GM19372 (cell line): ENCODE measurements around the gene VSTM4.

ENCODE experiments used
- ATAC-seq: cut with Tn5 transposase; IDR thresholded peaks from one replicate; pipeline ENCODE4 v1.9.1; 2021; ENCODE audit warnings: mild to moderate bottlenecking, low read depth, moderate library complexity; ENCODE audit not compliant: unreplicated experiment

Gene VSTM4

DNA sequence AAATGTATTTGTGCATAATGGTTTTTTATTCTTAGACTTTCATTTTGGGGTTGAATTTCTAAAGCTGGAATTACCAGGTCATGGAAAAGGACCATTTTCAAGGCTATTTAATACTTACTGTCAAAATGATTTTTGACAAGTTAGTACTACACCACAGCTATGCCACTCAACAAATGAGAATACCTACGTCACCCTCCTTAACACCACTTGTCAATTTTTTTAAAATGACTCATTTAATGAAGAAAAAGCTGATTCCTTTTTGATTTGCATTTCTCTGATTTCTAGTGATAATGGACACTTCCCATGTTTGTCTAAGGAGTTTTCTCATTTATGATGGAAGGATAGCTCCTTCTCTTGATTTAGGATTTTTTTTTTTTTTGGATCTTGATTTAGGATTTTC is 63.3 kb downstream of the VSTM4 start:
- ATAC-seq: no peak

DNA sequence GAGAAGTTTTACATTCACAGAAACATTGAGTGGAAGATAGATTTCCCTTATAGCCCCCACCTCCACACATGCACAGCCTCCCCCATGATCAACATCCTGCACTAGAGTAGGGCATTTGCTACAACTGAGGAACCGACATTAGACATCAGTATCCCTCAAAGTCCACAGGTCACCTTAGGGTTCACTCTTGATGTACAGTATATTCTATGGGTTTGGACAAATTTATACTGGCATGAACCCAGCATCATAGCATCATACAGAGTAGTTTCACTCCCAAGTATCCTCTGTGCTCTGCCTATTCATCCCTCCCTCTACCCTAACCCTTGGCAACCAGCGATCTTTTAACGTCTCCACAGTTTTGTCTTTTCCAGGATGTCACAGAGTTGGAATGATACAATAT is 64.4 kb downstream of the VSTM4 start:
- ATAC-seq: no peak

DNA sequence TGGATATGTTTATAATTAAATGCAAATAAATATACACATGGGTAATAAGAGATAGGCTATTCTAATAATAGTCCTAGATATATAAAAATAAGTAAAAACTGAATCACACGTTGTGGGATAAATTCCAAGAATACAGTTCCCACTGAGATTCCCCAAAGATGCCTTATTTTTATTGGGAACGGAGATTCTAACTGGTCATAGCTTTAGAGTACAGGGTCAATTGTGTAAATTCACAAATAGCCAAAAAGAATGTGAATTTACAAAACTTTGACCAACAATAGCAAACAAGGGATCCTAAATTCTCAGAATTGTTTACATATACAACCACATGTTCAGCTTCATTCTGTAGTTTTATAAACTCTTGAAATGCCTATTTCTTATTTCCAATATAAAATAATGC is 65.0 kb downstream of the VSTM4 start:
- ATAC-seq: no peak

DNA sequence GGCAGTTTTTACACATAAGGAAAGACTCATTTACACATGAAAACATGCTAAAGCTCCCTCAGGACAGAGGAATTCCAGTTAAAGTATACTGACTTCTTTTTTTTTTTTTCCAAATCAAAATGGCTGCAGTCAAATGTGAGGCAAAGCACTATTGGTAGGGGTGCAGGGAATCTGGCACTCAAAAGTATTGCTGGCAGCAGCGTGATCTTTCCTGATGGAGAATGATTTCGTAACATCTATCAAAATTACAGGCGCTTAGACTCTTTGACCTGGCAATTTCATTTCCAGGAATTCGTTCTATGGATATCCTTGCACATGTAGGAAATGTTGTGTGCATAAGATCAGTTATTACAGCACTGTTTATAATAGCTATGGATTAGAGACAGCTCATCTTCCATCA is 65.7 kb downstream of the VSTM4 start:
- no peak for ATAC-seq

DNA sequence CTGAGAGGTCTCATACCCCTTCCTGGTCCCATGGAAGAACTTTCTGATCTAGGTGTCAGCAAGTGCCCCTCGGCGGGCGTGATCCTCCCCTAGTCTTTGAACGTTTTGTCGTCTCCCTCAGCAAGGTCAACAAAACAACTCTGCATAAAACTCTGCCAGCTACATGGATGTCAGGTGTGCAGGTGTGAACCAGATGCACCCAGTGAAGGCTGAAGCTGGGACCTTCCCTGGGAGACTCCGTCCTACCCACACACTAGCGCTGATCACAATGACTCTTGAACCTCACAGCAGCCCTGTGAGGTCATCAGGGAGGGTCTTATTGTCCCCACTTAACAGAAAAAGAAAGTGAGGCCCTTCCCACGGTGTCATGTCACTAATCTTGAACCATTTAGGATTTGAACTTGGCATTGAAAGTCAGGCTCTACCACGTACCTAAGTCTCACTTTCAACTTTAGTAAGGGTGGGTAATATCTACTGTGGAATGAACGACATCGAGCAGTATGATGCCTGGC is 68.1 kb downstream of the VSTM4 start:
- no peak for ATAC-seq

DNA sequence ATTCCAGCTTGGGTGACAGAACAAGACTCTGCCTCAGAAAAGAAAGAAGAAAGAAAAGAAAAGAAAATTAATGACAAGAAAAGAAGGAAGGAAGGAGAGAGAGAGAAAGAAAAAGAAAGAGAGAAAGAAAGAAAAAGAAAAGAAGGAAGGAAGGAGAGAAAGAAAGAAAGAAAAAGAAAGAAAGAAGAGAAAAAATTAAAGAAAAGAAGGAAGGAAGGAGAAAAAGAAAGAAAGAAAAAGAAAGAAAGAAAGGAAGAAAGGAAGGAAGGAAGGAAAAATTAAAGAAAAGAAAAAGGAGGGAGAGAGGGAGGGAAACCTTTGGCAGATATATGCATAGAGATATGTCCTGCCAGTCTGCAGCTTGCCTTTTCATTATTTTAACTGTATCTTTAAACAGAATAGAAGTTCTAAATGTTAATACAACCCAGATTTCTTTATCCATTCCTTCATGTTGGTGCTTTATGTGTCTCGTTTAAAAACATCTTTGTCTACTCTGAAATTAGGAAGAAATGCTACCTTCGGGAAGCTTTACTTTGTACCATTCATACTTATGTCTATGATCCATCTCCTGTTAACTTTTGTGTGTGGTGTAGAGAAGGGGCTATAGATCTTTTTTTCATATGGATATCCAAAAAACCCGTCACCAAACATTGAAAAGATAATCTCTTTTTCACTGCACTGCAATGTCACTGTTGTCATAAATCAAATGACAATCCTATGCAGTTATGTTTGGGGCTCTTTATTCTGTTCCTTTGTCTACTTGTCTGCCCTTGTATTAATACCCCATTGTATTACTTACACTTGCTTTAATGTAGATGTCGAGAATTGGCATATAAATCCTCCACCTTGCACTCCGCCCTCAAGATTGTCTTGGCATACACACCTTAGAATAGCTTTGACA is 70.8 kb downstream of the VSTM4 start:
- no peak for ATAC-seq

DNA sequence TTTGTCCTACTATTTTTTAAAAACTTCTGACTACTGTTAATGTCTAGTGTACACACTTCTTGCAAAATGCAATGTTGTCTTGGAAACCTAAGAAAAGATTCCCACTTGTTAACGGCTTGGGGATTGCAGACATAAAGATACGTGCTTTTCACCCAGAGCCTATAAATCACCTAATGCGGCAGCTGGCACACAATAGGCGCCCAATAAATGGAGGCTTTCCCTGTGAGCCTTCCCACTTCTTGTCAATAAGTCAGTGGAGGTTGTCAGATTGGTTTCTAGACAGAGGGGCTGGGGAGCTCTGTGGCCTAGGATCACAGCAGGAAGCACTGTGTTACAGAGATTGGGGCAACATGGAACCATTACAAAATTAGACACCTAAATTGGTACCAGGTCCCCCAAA is 74.7 kb downstream of the VSTM4 start:
- no peak for ATAC-seq

DNA sequence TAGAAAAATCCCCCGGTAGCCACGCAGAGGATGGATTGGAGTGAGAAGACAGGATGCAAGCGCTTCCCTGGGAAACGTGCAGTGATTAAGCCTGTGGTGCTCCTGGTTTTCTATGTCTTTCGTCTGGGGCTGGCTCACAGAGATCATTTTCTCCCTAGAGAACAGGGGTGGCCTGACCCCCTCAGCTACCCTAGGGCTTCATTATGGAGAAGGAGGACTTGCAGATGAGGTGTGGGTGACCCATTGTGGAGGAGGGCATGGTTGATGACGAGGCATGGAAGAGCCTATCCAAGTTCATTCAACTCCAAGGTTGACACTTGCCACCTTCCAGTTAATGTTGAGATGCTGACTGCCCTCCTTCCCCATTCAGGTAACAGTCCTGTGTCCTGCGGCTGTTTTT is 75.9 kb downstream of the VSTM4 start:
- ATAC-seq: no peak

DNA sequence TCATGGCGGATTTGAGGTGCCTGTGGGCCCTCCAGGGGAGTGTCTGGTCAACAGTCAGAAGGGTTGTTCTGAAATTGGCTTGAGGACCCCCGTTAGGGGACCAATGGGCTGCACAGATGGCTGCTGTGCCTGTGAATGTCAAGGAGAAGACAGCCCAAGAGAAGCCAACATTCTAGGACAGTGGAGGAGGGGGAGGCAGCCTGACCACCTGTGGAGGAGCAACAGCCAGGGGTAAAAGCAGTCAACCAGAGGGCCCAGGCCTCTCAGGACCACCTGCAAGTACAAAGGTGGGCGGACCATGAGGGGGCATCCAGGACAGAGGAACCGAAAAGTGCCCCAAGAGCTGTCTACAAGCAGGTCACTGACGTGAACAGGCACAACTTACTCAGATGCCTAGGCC is 76.6 kb downstream of the VSTM4 start:
- ATAC-seq: no peak

DNA sequence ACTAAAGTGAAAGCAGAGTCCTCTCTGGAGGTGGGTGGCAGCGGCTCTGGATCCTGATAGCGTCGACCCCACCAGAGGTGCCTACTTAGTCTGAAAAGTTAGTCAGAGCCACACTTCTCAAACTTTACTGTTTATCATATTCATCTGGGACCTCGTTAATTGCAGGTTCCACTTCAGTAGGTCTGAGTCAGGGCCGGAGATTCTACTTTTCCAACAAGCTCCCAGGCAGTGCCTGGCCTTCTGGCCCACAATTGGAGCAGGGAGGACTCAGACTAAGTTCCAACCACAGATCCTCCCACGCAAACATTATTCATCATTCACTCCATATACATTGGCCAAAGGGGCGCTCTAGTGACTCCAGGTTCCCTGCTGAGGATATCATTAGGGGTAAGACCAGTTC is 78.1 kb downstream of the VSTM4 start:
- no peak for ATAC-seq

DNA sequence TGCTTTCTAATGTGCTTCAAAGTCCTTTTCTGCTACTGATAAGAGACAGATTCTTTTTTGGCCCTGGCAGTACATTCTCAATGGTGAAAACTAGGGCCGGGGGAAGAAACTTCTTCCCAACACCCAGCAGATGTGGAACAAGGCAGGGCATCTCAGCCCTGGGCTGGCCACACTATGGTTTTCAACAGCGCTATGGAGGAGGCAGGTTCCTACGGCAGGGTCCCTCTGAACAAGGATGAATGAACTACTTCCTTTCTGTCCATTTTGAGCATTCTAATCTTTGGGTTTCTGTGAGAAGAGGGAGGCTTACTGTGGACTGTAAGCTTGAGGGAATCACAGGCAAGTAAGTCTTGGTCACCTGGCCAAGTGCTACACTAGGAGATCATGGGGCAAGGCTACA is 78.7 kb downstream of the VSTM4 start:
- no peak for ATAC-seq

DNA sequence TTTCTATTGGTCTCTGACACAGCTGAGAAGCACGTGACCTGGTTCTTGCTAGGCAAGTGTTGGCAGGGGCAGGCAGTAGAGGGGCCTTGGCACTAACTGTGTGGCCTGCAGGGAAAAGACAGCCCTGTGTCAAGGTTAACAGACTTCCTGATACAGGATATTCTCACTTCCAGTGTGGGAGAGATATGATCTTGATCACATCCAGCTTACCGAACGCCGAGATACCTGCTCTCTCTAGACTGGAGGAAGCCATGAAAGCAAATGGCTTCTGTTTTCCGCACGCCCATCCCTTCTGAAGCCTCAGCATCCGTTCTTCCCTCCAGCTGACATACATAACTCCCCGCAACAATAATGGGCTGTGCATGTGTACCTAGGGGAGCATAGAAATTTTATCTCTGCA is 79.4 kb downstream of the VSTM4 start:
- ATAC-seq: no peak

DNA sequence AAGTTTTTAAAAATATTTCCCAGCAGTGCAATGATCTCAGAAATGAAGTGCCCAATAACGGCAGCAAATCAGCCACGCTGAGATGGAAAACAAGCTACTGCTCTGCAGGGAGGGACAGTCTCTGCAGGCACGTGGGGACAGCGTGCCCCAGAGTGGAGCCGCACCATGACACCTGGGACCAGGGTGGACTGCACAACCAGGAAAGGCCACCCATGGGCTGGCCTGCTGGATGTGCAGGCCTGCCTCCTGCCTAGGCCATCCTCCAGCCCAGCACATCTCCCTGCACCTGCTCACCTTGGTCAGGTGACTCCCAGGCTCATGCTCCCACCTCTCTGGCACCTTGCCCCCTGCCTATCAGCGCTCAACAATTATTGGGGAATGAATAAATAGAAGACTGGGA is 80.4 kb downstream of the VSTM4 start:
- ATAC-seq: no peak

DNA sequence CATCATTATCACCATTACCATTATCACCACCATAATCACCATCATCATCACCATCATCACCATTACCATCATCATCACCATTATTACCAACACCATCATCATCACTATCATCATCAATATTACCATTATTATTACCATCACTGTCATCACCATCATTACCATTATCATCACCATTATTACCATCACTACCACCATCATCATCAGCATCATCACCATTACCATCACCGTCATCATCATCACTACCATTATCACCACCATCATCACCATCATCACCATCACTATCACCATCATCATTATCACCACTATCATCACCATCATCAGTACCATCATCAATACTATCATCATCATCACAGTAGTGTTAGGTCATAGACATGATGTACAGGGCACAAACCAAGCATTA is 81.4 kb downstream of the VSTM4 start:
- ATAC-seq: no peak

DNA sequence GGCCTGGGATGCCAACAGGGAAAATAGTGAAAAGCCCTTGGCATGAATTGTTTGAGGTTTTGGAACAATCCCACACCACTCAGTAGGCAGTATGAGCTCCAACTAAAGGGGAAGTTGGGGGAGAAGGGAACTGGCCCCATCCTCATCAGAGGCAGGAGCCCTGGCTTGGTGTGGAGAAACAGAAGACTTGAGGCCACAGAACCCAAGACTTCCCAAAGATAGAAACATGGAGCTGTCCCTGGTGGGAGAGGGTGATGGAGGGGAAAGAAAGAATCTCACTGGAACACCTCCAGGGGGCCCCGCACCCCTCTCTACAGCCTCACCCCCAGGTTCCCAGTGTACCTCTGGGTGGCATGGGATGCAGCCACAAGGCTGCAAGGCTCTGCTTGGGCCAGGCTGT is 85.7 kb downstream of the VSTM4 start:
- no peak for ATAC-seq

DNA sequence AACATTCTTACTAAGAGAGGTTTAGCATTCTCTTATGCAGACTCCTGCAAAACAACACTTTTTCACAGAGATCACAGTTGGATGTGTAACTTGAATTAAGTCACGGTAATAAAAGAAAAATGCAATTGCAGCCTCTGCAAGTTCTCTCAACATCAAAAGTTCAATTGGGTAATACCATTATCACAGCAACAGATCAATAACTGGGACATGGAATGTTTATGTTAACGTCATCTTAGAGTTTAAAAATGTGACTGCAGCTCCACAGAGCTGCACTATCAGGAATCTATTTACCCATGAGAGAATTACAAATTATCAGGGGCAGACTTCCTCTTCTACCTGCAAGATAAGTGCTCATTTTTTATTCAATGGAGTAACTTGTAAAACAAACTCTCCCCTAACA is 86.7 kb downstream of the VSTM4 start:
- ATAC-seq: no peak

DNA sequence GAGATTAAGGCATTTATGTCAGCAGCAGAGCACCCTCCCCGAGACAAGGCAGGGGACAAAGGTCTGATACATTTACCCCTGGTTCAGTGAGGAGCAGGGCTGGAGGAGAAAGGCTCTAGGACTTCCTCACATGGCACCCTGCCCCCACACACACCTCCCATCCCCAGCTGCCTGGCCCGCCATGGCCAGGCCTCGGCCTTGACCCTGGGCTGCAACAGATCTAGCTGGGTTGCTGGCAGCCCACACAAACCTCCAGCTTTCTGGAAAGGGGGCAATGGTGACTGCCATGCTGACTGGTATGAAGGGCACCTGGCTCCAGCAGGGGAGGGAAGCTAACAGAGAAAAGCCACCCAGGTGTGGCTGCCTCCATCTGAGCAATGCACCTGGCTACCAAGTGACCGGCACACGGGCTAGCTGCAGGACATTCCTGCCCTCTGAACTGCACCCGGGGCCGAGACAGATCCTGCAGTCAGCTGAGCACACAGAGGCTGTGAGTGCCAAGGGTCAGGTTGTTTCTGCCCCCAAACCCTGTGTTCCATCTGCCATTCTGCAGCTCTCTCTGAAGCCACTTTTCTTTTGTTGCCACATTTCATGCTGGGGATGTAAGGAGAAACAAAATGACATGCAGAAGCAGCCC is 89.9 kb downstream of the VSTM4 start:
- no peak for ATAC-seq

DNA sequence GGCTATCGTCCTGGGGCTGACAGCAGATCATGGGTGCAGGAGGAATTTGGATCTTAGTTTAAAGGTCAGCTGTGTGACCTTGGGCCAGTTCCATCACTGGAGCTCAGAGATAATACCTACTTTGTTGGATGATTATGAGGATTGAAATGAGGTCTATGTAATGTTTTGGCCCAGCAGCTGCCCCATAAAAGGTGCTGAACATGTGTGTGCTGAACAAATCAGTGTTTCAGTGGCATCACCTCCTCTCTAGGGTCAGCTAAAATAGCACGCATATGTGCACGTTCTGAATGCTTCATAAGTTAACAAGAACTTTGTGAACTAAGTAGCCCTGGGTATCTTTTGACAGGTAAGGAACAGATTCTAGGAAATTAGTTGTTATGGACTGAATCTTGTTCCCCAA is 90.8 kb downstream of the VSTM4 start:
- no peak for ATAC-seq

DNA sequence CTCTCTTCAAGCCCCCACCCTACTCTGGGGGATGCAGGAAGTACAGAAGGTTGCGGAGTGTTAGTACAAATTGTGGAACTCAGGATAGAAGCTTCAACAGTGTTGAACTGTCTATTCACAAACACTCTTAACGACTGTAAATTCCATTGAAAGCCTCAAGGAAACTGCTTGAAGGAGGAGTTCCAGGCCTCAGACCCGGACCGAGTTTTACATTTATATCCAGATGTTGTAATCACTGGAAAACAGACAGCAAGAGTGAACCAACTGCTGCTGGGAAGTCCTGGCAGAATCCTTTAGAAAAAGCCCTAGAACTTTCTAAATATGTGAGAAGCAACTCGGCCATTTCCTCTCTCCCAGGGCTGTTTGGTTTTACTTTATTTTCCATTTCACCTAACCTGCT is 91.6 kb downstream of the VSTM4 start:
- ATAC-seq: no peak

DNA sequence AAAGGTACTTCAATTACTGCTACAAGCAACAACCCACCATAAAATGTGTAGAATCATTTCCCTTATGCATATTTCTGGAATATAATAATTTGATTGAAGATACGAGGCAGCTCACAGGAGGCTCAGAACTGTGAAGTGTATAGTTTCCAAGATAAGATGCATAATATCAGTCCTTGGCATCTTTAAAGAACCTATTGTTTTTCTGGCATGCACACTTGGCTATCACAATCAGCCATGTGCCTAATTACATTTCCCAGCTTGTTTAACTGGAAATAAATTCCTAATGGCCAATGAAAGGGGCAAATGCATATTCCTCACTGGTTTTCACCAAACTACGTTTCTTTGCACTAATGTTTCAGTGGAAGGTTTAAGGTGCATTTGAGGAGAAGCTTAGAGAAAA is 92.3 kb downstream of the VSTM4 start:
- ATAC-seq: no peak

DNA sequence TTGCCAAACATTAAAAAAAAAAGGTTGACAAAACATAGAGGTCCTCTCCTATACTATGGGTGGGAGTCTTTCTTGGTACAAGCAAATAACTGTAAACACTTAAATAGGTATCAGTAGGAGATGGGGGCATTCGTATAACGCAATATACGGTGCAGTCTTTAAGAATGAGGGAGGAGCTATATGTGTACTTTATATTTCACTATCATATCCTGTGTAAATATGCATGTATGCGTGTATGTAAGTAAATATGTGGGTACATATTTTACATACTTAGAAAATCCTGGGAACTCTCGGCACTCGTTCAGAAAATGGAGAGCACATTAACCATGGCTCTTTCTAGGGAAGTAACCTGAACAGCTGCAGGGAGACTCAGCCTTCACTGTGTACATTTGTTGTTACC is 93.6 kb downstream of the VSTM4 start:
- ATAC-seq: no peak

DNA sequence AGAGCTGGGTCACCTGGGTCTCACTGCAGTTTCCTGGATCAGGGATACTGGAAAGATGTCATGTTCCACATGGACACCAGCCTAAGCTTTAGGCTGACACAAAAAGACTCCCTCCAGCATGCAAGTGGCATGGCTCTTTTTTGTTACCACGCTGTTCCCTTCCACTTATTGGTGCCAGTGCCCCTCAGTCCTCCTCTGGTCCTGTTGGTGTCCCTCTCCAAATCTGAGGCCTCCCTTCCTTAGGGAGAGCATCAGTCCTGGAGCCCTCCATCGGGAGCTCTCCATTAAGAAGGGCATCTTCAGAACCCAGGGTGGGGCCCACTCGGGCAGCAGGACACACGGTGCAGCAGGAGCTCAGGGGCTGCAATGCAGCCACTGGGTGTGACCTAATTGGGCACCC is 99.6 kb downstream of the VSTM4 start:
- no peak for ATAC-seq
